Astrocyte (in vitro differentiated cells and primary cell): Measurements from ENCODE around the gene RDH14.

Experiments used
- EZH2 ChIP-seq: IDR thresholded peaks from 2 replicates; pipeline ENCODE4 v1.6.1; 2012; ENCODE audit warnings: mild to moderate bottlenecking, low read length, inconsistent platforms; ENCODE audit not compliant: insufficient read depth
- TF ChIP-seq, protein P1 (sequence below): IDR thresholded peaks from 2 replicates; pipeline ENCODE4 v1.5.1; 2011; ENCODE audit warnings: low read depth, mild to moderate bottlenecking, inconsistent platforms, low read length, moderate library complexity; ENCODE audit not compliant: insufficient read depth

DNA sequence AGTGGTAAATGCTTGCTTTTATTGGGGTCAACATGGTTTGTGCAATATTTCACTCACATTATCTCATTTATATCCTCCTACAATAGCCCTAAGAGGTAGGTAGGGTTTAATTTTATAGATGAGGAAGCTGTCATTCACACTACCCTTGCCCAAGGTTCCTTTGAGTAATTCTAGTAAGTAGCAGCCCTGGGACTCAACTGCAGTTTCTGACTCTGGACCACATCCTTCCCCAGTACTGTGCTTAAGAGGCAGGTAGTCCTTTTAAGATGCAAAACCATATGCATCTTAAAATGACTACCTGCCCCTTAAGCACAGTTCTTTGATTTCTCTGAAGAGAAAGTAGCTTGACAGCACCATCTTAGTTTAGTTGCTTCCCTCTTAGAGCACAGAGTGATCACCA lies 44.7 kb upstream of the RDH14 start:
- TF ChIP-seq, protein P1, sequence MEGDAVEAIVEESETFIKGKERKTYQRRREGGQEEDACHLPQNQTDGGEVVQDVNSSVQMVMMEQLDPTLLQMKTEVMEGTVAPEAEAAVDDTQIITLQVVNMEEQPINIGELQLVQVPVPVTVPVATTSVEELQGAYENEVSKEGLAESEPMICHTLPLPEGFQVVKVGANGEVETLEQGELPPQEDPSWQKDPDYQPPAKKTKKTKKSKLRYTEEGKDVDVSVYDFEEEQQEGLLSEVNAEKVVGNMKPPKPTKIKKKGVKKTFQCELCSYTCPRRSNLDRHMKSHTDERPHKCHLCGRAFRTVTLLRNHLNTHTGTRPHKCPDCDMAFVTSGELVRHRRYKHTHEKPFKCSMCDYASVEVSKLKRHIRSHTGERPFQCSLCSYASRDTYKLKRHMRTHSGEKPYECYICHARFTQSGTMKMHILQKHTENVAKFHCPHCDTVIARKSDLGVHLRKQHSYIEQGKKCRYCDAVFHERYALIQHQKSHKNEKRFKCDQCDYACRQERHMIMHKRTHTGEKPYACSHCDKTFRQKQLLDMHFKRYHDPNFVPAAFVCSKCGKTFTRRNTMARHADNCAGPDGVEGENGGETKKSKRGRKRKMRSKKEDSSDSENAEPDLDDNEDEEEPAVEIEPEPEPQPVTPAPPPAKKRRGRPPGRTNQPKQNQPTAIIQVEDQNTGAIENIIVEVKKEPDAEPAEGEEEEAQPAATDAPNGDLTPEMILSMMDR, result no peak
- no peak for TF ChIP-seq EZH2
